HepG2 (cell line): ENCODE data around the gene IL6R. TPM values are rescaled to one million over a fixed set of nuclear protein-coding genes. Genes with fewer than 3 reads are reported as not detected.

Source experiments
- CHCHD3 ChIP-seq: sonication (generic); formaldehyde crosslinking; IDR thresholded peaks from 2 replicates; pipeline ENCODE4 v1.8.0; 2022; ENCODE audit warnings: mild to moderate bottlenecking, missing genetic modification reagents, moderate library complexity
- EP300 ChIP-seq, 3 experiments: sonication (generic) in 1 of 3; formaldehyde crosslinking in 1 of 3; IDR thresholded peaks; 2 replicates each; pipeline versions ENCODE4 v1.5.1 to v1.6.1; 2011 to 2020; ENCODE audit warnings: low read depth in 2 of 3, low read length in 2 of 3, borderline replicate concordance in 1 of 3, improper control_type of control experiment in 1 of 3, mild to moderate bottlenecking in 1 of 3, missing genetic modification reagents in 1 of 3, moderate library complexity in 1 of 3
- ETS1 ChIP-seq: sonication (generic); formaldehyde crosslinking; IDR thresholded peaks from 2 replicates; pipeline ENCODE4 v1.4.0; 2020; ENCODE audit warnings: missing genetic modification reagents
- GATAD1 ChIP-seq: IDR thresholded peaks from 2 replicates; pipeline ENCODE4 v1.6.1; 2016; ENCODE audit warnings: missing genetic modification reagents, missing compliant biosample characterization
- HINFP ChIP-seq: sonication (generic); formaldehyde crosslinking; IDR thresholded peaks from 2 replicates; pipeline ENCODE4 v1.4.0; 2020; ENCODE audit warnings: low read depth, mild to moderate bottlenecking, missing genetic modification reagents
- HNF1A ChIP-seq, 2 experiments: sonication (generic) in 1 of 2; formaldehyde crosslinking in 1 of 2; IDR thresholded peaks; 2 replicates each; pipeline versions ENCODE4 v1.4.0 to v1.6.1; 2016 to 2020; ENCODE audit warnings: borderline replicate concordance in 1 of 2, low read depth in 1 of 2, mild to moderate bottlenecking in 1 of 2, missing genetic modification reagents in 1 of 2
- MXD1 ChIP-seq: sonication (generic); formaldehyde crosslinking; IDR thresholded peaks from 2 replicates; pipeline ENCODE4 v1.4.0; 2020; ENCODE audit warnings: mild to moderate bottlenecking, missing genetic modification reagents
- PHF20 ChIP-seq: sonication (generic); formaldehyde crosslinking; IDR thresholded peaks from 2 replicates; pipeline ENCODE4 v1.5.0; 2020; ENCODE audit warnings: mild to moderate bottlenecking, missing genetic modification reagents
- PLRG1 ChIP-seq: fragments of 450-650 bp; conservative IDR thresholded peaks from 2 replicates; pipeline ENCODE4 v1.6.1; 2016
- SRY ChIP-seq: sonication (generic); formaldehyde crosslinking; IDR thresholded peaks from 2 replicates; pipeline ENCODE4 v1.8.0; 2022; ENCODE audit warnings: mild to moderate bottlenecking, missing genetic modification reagents
- ZFP91 ChIP-seq: sonication (generic); formaldehyde crosslinking; IDR thresholded peaks from 2 replicates; pipeline ENCODE4 v1.9.0; 2022; ENCODE audit warnings: missing genetic modification reagents, mild to moderate bottlenecking, borderline replicate concordance
- ZNF280B ChIP-seq: sonication (generic); formaldehyde crosslinking; IDR thresholded peaks from 2 replicates; pipeline ENCODE4 v1.5.0; 2020; ENCODE audit warnings: missing genetic modification reagents, mild to moderate bottlenecking, borderline replicate concordance
- ZNF326 ChIP-seq: sonication (generic); formaldehyde crosslinking; IDR thresholded peaks from 2 replicates; pipeline ENCODE4 v1.4.0; 2020; ENCODE audit warnings: missing genetic modification reagents, borderline replicate concordance
- polyA plus RNA-seq, 8 experiments: library from polyadenylated mRNA; depleted of rRNA in 3 of 8; stranded (reverse) in 7 of 8; unstranded in 1 of 8; fragments of >200 nt; fragmentation: Illumina TruSeq in 4 of 8; extraction: Trizol in 4 of 8; gene quantifications; 2 replicates each; pipeline versions ENCODE4 v1.2.1 to v1.2.3, GENCODE V29; 2011 to 2016; ENCODE audit warnings: low read depth in 4 of 8, missing spikeins in 1 of 8, mixed read lengths in 1 of 8; ENCODE audit not compliant: insufficient read depth in 1 of 8
- total RNA-seq, 5 experiments: library from RNA; depleted of rRNA; stranded (reverse); fragments of >200 nt; fragmentation: Illumina TruSeq; extraction: Trizol; gene quantifications; 2 replicates each; pipeline ENCODE4 v1.2.3, GENCODE V29; 2016; ENCODE audit warnings: low read depth in 1 of 5

The IL6R gene
- total and polyA plus RNA-seq, 2 of the 13 experiments (the other 11 are each of a cell fraction or from before 2014, with no cell fraction given): 5.0 to 24.5 TPM

- TF ChIP-seq MXD1 (no peak), HINFP (CRISPR knock-in tag) (no peak), GATAD1 (CRISPR knock-in tag) (peak; percentile 63; the same call in 1 of the 2 replicates), EP300 (IDR thresholded peaks at IDR 0.05; ENCODE audit: low read depth in 2 of 2, low read length in 2 of 2) (peak in 1 of 2 experiments; percentile 81; a peak in 2 of 4 replicates), EP300 (CRISPR knock-in tag; IDR thresholded peaks at IDR 0.05; ENCODE audit: borderline replicate concordance) (peak; percentile 72; the same call in 1 of the 2 replicates), HNF1A (IDR thresholded peaks at IDR 0.05; ENCODE audit: low read depth) (no peak), HNF1A (CRISPR knock-in tag; IDR thresholded peaks at IDR 0.05; ENCODE audit: borderline replicate concordance) (0 out of 2 replicates have a peak, but pooled peaks have one; percentile 27), ZNF326 (CRISPR knock-in tag) (no peak), ZFP91 (CRISPR knock-in tag) (peak; percentile 50; the same call in 1 of the 2 replicates), ETS1 (CRISPR knock-in tag) (no peak), SRY (no peak), PLRG1 (no peak), PHF20 (CRISPR knock-in tag) (no peak), CHCHD3 (0 out of 2 replicates have a peak, but pooled peaks have one; percentile 74), ZNF280B (CRISPR knock-in tag) (no peak)
These were observed 14.8 kb downstream of the IL6R start (continued) for GRCh38 chr1:154419620-154420571.
